ENCODE measurements around the gene SDHA.

The SDHA gene

GRCh38 chr5:185095-186070 lies 32.7 kb upstream of the SDHA start:
- Histone ChIP-seq H3K27ac (no peak overlapping the region), H3K4me3 (no peak overlapping the region)

GRCh38 chr5:186091-187041 lies 31.8 kb upstream of the SDHA start:
- H3K27ac ChIP-seq: no peak overlapping the region
- no peak overlapping the region for H3K4me3 ChIP-seq

GRCh38 chr5:187042-187431 lies 31.1 kb upstream of the SDHA start:
- Histone ChIP-seq H3K27ac (no peak overlapping the region), H3K4me3 (no peak overlapping the region)

GRCh38 chr5:187617-188451 lies 30.3 kb upstream of the SDHA start:
- Histone ChIP-seq H3K27ac (no peak overlapping the region), H3K4me3 (no peak overlapping the region)

- H3K27ac ChIP-seq: no peak overlapping the region
- H3K4me3 ChIP-seq: no peak overlapping the region
Measured at GRCh38 chr5:188488-189481, 29.3 kb upstream of the SDHA start.

- no peak overlapping the region for H3K4me3 ChIP-seq
Measured at GRCh38 chr5:189486-189885, 28.6 kb upstream of the SDHA start.

GRCh38 chr5:189976-190365 lies 28.1 kb upstream of the SDHA start:
- Histone ChIP-seq H3K27ac (no peak overlapping the region), H3K4me3 (no peak overlapping the region)

More at GRCh38 chr5:189486-189885, 28.6 kb upstream of the SDHA start:
- no peak overlapping the region for H3K27ac ChIP-seq

GRCh38 chr5:190366-191035 lies 27.6 kb upstream of the SDHA start:
- peak overlapping the region in 1 of 7 experiments; percentile 1 for H3K4me3 ChIP-seq
- H3K27ac ChIP-seq: no peak overlapping the region

GRCh38 chr5:191036-191948 lies 26.8 kb upstream of the SDHA start, which contains the start of gene LRRC14B:
Gene LRRC14B, plus strand, starts transcription at chr5:191495. Its CDS starts 44 bp downstream, at chr5:191539.
- Histone ChIP-seq H3K4me3 (peak within 1 kb of the TSS in 2 of 7 experiments; percentile 1 to 4), H3K27ac (no peak within 1 kb of the TSS)

- H3K27ac ChIP-seq: no peak overlapping the region
- H3K4me3 ChIP-seq: peak overlapping the region in 1 of 7 experiments; percentile 4
Measured at GRCh38 chr5:191949-192690, 26.0 kb upstream of the SDHA start.

- Histone ChIP-seq H3K4me3 (no peak overlapping the region), H3K27ac (no peak overlapping the region)
Measured at GRCh38 chr5:192691-192969, 25.5 kb upstream of the SDHA start.

- Histone ChIP-seq H3K4me3 (no peak overlapping the region), H3K27ac (no peak overlapping the region)
Measured at GRCh38 chr5:192970-193831, 24.9 kb upstream of the SDHA start.

- Histone ChIP-seq H3K4me3 (no peak overlapping the region), H3K27ac (no peak overlapping the region)
Measured at GRCh38 chr5:194102-194501, 24.0 kb upstream of the SDHA start.

- Histone ChIP-seq H3K4me3 (no peak overlapping the region), H3K27ac (no peak overlapping the region)
Measured at GRCh38 chr5:194603-195209, 23.4 kb upstream of the SDHA start.
